GM21576 (cell line): ENCODE measurements around the gene RCAN2.
"Not testable (repeated sequence)": the region's sequence is repeated elsewhere in the genome, so short reads cannot be mapped to it uniquely, and the experiment has no call there.

ENCODE experiments used
- ATAC-seq: cut with Tn5 transposase; IDR thresholded peaks from one replicate; pipeline ENCODE4 v1.9.1; 2021; ENCODE audit warnings: mild to moderate bottlenecking, moderate library complexity; ENCODE audit not compliant: unreplicated experiment

RCAN2 gene

DNA sequence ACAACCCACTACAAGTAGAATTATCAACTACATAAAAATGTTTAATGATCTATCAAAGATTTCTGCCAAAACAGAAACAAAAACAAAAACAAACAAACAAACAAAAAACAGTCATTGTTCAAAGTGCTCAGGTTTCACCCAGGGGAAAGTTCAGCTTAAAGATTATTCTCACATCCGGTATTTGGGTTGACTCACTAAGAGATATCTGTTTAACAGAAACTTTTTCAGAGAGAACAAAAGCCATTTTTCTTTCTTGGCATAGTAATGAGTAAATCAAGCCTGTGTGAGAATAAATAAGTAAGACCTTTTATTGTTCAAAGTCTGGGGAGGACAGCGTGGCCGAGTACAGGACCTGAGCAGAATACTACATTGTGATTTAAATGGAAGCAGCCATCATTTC lies 143.6 kb downstream of the RCAN2 start:
- no peak for ATAC-seq

DNA sequence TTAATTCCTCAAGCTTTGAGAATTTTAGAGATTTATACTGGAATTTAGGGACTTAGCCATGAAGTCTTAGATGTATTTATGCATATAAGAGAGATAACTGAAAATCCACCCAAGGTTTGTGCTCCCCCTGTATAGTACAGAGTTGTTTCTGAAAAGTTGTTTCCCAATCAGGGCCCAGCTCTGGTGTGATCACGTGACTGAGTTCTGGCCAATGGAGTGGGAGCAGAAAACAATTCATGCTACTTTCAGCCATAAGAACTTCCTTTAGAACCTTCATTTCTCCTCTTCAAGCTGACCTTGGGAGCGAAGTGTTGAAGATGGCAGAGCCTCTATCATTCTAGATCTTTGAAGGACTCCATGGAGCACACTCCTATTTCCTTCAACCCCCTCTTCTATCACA lies 151.0 kb downstream of the RCAN2 start:
- no peak for ATAC-seq

DNA sequence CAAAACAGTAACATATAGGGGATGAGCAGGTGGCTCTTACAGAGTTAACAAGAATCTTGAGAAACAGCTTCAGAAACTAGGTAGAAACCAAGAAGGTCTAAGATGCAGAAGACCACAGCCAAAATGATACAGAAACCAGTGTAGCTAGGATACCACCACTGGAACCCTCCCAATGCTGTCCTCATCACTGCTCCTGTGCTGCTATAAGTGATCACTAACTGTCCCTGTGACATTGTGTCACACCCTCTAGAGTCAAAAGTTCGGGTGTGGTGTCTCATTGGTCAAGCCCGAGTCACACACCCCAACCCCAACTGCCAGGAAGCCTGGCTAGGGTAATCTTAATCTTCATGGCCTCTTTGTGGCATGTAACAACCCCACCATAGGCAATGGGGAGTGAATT lies 153.1 kb downstream of the RCAN2 start:
- ATAC-seq, result peak; percentile 82

DNA sequence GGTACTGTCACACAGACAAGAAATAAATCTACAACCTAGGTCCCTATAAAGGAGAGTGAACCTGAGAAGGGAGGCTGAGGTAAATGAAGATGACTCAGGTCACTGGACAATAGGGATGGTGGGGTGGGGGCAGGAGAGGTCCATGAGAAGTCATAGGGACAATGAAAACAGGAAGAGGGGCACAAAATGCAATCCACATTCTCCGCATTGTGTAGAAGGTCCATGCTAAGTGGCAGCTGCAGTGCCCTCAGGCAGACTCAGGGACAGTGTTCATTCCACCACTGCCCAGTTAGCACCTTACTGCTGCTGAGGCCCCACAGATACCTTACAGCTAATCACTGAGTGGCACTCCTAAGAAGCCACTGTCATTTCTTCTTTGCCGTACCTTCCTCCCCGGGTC lies 156.8 kb downstream of the RCAN2 start:
- ATAC-seq, result no peak

DNA sequence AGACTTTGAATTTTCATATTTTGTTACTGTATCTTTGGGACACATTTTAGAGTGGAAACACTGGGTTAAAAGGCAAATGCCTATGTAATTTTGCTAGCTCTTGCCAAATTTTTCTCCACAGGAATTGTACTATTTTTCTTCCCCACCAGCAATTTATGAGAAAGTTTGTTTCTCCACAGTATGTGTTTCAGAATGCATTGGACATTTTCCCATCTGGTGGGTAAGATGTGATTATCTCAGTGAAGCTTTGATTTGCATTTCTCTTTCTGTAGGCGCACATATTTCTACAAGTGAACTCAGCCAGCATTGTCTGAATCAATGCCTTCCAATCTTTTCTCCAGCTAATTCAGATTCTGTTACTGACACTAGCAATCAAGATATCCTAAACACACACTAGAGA lies 157.8 kb downstream of the RCAN2 start:
- ATAC-seq, result no peak

DNA sequence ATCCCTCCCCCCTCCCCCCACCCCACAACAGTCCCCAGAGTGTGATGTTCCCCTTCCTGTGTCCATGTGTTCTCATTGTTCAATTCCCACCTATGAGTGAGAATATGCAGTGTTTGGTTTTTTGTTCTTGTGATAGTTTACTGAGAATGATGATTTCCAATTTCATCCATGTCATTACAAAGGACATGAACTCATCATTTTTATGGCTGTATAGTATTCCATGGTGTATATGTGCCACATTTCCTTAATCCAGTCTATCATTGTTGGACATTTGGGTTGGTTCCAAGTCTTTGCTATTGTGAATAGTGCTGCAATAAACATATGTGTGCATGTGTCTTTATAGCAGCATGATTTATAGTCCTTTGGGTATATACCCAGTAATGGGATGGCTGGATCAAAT lies 158.8 kb downstream of the RCAN2 start:
- not testable (repeated sequence) for ATAC-seq

DNA sequence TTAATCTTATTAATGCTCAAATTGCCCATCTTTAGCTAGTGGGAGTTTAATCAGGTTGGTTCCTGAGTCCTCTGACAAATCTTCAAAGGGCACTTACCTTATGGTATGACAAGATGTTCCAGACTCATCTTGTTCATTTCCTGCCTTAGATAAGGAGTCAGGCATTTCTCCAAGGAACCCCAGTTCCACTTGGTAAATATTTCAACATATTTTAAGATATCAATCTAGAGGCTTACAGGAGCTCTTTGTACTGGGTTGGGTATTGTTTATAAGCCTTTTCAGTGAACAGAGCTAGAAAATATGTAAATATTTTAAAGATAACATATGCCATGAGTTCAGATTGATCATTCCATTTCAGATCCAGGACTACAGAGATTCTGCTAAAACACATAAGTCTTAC lies 159.8 kb downstream of the RCAN2 start:
- no peak for ATAC-seq

DNA sequence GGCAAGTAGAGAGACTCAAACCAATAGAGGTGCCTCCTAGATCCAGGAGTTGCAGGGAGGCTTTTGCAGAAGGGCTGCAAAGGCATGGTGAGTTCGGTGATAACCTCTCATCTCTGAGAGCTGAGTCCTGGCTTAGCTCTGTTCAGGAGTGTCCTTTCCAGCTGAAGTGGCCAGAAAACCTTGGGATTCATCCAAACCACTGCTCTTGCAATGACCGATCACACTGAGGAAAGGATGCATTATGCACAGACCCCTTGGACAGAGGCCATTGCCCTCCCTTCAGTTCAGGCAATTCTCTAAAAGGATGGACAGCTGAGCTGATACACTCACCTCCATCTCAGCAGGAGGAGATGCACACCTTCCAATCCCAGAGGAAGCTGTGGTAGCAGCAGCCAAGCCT lies 161.7 kb downstream of the RCAN2 start:
- ATAC-seq, result no peak

DNA sequence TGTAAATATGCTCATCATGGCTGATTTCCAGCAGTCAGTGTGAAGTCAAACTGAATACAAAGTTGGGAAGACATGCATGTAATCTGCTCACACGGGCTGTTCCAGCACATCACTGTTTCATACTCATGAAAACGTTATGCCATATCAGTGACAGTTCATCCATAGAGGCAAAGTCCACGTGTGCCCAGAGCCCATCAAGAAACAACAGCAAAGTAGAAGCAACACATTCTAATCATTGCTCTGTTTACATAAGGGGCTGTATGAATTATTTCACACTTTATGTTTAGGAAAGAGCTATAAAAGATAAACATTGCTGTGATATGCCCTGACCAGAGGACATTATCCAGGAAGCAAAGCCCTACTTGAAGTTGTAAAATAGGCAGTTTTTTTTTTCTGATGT lies 163.5 kb downstream of the RCAN2 start:
- ATAC-seq, result no peak

DNA sequence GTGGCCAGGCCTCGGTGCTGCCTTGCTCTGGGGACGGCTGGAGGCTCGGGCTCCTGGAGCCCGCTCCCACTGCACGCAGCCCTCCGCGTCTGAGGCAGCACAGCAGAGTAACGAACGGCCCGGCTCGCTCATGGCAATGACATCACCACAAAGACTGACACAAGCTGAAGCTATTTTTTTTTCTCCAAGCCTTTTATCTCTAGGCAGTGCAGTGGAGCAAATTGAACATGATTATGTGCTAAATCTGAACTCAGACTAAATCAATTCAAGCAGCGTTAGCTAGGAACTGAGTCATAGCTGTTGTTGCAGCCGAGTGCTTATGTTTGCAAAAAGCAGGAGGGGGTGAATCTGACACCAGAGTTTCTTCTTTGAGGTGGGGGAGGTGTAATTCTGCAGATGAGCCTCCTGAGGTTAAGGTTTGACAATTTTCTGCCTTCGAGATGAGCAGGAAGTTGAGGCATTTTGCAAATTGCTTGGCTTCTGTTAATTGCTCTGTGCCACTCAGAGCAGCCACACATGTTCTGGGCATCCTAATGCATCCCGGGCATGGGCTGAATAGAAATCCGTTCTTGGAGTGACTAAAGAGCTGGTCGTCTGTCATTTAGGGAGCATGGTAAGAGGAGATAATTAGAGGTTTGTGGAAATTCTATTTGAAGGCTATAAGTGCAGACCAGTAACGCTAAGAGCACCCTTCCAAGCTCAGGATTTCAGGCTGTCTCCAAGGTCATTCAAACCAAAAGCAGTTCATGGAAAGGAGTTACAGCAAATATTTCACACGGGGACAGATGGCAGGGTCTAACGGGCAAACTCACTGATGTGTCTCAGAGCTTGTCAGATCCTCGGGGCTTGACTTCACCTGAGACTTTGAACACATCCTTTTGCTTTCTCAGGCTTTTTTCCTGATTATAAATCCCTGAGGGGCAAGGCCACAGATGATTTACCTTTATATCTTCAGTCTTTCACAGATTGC lies 165.4 kb downstream of the RCAN2 start:
- ATAC-seq, result no peak

DNA sequence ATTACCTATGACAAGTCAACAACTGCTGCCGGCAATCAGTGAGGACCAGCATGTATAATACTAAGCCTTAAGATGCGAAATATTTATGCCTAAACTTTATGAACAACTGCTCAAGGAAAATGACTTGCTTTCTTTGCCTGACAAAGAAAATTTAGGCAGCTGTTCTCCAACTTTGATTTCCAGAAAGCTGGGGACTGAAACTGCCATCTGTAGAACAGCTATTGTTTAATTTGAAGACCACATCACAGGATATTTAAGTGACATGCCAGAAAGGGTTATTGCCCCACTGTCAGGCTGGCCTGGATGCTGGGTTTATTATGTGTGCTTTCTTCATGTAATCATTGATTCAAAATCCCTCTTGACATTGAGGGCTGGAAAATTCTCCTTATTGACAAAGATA lies 166.5 kb downstream of the RCAN2 start:
- ATAC-seq, result no peak

DNA sequence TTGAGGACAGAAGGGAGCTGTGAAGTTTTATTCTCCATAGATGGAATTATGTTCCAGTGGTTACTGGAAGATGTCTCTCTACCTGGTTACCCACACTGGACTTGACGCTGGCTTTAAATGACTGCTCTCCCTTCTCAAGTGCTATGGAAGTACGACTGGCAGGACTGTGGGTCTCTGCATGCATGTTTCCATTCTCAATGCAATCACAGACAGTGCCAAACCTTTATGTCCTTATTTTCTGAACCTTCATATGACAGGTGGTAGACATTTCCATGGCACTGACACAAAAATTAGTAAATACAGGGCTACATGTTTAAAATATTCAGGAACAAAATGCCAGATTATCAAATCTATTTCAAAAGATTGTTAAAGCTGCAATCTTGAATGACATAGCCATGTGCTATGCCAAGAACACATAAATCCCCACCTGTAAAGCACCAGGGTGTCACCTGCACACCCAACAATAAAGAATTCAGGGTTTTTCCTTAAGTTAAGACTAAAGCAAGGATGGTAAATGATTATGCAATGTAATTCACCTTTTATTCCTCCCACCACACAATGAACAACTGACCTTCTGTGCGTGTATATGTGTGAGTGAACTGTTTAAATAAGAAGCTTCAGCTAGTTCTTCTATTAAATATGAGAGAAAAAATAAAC lies 167.2 kb downstream of the RCAN2 start:
- ATAC-seq, result no peak

DNA sequence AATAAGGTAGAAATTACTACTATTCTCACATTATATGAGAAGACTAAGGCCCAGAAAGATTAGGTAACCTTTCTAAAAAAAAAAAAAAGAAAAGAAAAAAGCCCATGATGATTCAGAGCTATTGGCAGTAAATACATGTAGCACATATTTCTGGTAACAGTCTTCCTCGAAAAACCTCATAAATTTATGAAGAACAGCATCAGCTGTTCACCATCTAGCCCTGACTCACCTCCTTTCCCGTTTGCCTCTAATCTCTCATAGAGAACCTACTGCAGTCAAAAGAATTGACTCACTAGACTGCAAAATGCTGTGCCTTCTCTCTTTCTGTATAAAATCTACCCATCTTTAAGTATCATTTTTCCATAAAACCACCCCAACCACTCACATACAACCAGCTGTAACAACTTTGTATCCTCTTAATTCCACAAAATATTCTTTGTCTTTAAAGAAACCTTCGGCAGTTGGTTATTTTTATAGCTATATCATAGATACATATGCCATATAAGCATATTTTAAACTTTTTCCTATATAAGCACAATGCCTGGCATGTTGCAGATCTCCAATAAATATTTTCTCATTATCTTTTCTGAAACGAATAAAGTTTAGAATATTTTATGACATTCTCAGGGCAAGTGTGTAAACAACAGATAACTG lies 167.8 kb downstream of the RCAN2 start:
- ATAC-seq, result no peak

DNA sequence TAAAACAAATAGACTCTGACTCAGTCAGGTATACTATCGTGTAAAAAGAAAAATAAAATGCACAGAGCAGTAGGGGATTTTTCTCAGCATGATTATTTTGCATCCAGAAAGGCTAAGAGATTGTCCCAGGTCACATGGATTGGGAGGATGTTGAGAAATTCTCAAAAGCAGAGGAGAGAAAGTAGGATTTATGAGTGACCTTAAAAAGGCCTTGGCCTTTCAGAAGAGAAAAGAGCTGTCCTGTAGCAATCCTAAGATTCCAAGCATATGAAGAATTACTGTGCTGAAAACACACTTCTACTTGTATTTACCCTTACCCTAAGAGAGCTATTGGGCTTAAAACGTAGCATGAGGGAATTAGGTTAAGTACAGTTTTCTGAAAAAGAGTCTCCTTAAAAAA lies 170.7 kb downstream of the RCAN2 start:
- ATAC-seq, result no peak

DNA sequence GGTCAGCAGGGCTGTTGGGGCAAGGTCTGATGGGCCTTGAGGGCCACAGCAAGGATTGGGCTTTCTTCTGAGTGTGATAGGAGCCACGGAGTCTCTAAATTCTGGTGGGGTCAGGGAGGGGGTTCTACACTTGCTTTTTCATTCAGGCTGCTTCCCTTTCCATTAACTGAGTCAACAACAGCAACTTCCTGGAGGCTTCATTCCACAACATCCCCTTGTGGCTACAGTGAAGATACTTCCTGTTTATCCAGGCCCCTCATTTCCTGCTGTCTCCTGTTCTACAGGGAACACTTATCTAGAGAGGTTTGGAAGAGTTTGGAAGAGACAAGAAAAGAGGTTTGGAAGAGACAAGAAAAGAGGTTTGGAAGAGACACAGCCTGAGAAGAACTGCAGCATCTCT lies 175.7 kb downstream of the RCAN2 start:
- ATAC-seq, result no peak

DNA sequence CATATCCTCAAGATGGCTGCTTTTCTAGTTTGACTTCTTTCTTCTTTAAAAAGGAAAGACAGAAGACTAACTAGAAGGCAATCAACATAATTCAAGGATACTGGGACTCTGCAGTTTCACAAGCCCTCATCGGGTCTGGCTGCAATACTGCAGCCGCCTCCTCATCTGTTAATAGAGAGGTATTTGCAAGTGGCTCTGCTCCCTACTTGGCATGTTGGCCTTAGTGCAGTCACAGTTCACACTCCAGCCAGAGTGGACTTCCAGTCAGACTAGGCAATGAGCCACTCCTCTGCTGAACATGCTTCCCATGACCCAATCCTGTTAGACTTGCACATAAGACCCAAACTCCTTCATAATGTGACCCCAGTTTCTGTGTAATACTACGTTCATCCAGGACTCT lies 178.6 kb downstream of the RCAN2 start:
- no peak for ATAC-seq

DNA sequence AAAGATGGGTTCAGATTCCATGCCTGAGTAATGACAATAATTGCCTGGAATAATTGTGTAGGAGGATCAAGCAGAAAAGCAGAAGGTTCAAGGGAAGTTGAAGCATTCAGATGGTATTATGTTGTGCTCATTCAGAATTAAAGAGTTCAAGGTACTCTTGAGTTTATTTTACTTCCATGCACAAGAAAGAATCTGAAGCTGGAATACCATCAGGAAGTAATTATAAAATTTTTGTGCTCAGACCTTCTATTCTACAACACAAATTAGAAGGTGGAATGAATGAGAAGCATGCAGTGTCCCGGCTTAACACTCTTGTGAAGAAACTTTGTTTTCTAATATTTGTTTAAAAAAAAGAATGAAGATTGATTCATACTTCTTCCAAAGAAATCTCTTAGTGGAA lies 181.1 kb downstream of the RCAN2 start:
- ATAC-seq, result no peak

DNA sequence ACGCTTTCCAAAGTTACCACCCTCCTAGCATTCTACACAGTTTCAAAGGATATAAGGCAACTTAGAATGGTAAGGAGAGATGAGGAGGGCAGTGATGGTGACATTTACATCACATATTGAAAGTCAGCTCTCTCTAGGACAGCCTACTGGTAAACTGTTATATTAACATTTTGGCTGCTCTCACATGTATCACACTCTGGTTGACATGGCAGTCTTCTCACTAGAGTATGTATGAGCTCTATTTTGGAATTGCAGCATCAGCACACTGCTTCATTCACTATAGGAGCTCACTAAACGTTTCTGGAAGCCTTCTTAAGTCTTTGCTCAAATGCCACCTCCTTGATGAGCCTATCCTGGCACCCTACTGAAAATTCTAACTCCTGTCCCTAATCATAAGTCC lies 184.8 kb downstream of the RCAN2 start:
- no peak for ATAC-seq

DNA sequence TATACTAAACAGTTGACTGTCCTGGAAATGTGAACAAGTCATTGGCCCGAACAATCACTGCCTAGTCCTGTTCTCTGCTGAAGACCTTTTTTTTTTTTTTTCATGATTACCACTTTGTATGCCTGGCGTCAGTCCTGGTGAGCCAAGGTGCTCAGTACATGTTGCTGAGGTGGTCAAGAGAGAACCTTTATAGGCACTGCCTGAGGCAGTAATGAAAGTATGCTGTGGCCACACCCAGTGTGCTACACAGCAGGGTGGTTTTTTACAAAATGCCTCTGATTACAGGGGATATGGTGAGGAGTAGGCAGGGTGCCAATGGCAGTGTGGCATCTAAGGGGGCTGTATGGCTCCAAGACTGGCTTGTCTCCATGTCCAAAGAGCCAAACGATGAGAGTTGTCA lies 185.4 kb downstream of the RCAN2 start:
- ATAC-seq, result no peak

DNA sequence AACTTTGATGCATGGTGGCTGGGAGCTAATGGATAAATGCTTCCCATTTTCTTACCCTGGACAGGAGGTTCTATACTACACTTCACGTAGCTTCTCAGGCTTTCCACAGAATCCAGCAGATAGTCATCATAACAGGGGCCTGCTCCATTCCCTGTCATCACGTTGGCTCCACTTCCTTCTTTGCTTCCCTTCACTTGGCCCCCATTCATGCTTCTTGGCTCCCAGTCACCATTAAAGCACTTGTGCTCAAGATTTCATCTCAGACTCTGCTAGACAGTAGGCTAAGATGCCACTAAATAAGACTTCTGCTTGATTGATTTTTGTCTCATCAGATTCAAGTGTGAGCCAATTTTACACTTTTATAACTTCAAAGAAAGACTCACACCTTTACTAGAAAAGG lies 186.0 kb downstream of the RCAN2 start:
- no peak for ATAC-seq

DNA sequence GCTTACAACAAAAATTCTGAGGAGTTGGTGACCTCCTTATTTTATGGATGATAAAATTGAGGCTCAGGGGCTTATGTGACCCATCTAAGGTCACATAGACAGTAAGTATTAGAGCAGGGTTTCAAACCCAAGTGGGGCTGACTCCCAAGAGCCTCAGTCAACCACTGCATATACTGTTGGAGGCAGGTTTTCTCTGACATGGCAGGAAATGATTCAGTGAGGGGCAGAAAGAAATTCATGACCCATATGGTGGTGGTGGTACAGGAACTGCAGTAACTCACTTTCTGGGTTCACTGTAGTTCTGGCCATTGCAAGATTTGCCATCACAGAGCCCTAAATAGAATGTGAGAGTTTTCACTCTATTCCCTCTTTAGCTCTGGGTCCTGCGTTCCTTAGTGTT lies 188.4 kb downstream of the RCAN2 start:
- ATAC-seq, result no peak

DNA sequence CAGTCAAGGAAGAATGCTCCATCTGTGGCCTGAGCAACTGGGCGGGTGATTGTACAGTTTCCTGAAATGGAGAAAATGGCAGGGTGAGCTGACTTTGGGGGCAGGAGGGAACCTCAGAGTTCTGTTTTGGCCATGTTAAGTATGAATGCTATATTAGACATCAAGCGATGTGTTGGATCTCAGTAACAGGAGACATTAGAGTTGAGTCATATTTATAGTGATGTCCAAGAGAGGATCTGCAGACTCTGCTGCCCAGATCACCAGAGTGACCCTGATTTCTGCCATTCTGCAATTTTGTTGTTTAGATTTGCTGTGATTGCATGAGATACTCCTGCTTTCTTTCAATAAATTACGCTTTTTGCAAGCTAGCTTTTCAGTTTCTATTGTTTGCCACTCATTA lies 189.1 kb downstream of the RCAN2 start:
- ATAC-seq, result no peak
